ENCODE results near the gene XRCC1.

Gene XRCC1

GRCh38 chr19:43502419-43502976 lies 72.8 kb downstream of the XRCC1 start:
- TF ChIP-seq CTCF (IDR thresholded peaks at IDR 0.05; ENCODE audit: low read depth, low read length) = no peak
- DNase-seq (ENCODE audit: extremely low read depth, low read depth) = no peak

- DNase-seq (ENCODE audit: extremely low read depth, low read depth) = no peak
- TF ChIP-seq CTCF (IDR thresholded peaks at IDR 0.05; ENCODE audit: low read depth, low read length) = no peak
Observed at GRCh38 chr19:43501661-43502418, 73.5 kb downstream of the XRCC1 start.

- no peak for DNase-seq (ENCODE audit: extremely low read depth, low read depth)
- TF ChIP-seq CTCF (IDR thresholded peaks at IDR 0.05; ENCODE audit: low read depth, low read length) = no peak
Observed at GRCh38 chr19:43499042-43499441, 76.3 kb downstream of the XRCC1 start.

- DNase-seq (ENCODE audit: extremely low read depth, low read depth) = no peak
- TF ChIP-seq CTCF (IDR thresholded peaks at IDR 0.05; ENCODE audit: low read depth, low read length) = no peak
Observed at GRCh38 chr19:43498233-43498842, 77.0 kb downstream of the XRCC1 start.

- TF ChIP-seq CTCF (IDR thresholded peaks at IDR 0.05; ENCODE audit: low read depth, low read length) = no peak
- DNase-seq (ENCODE audit: extremely low read depth, low read depth) = no peak
Observed at GRCh38 chr19:43496960-43497359, 78.4 kb downstream of the XRCC1 start.

GRCh38 chr19:43495082-43495481 lies 80.2 kb downstream of the XRCC1 start:
- no peak for TF ChIP-seq CTCF (IDR thresholded peaks at IDR 0.05; ENCODE audit: low read depth, low read length)

More at GRCh38 chr19:43495082-43495481, 80.2 kb downstream of the XRCC1 start:
- DNase-seq (ENCODE audit: extremely low read depth, low read depth) = no peak

All from AG09319 (cell line).